HepG2 (cell line): ENCODE results near the gene GPC6. TPM values are rescaled to one million over a fixed set of nuclear protein-coding genes. Genes with fewer than 3 reads are reported as not detected.

ENCODE experiments used
- ATAC-seq: fragments of 200-7000 bp; cut with Tn5 transposase; 3 replicates; pipeline ENCODE4 v1.9.1; 2020; ENCODE audit warnings: mild to moderate bottlenecking, moderate library complexity
- BruUV-seq: library from RNA; stranded (reverse); fragments of 400-500 nt; replicated peaks from 2 replicates; lab custom pipeline; 2021; lab: Mats Ljungman, UMichigan
- CTCF ChIA-PET: fragments of 300-600 bp; formaldehyde crosslinking; extraction: SDS; loops from one replicate; lab custom pipeline; 2021; ENCODE audit warnings: low total read pairs, inconsistent platforms, low intra/inter-chr PET ratio; lab: Yijun Ruan, JAX
- POLR2A ChIA-PET: fragments of 350-600 bp; sonication (Branson Sonifier 250); formaldehyde crosslinking; loops from one replicate; lab custom pipeline; 2020; ENCODE audit warnings: antibody characterized with exemption, inconsistent platforms; lab: Yijun Ruan, JAX
- DNase-seq: peaks from one replicate; pipeline ENCODE4 v3.0.0-alpha.2; 2015; ENCODE audit warnings: low spot score
- FAIRE-seq: peaks from 3 replicates; lab custom pipeline; 2011; peaks lifted over from hg19 to GRCh38; lab: Jason Lieb, UNC
- H2AFZ ChIP-seq: one replicate; pipeline ENCODE4 v1.6.1; 2011; ENCODE audit warnings: low read length, inconsistent platforms
- H3K27ac ChIP-seq: fragments of 300-600 bp; 3 replicates; pipeline ENCODE4 v1.8.0; 2011; ENCODE audit warnings: mixed run types, mild to moderate bottlenecking, mixed read lengths, low read length, inconsistent platforms; ENCODE audit not compliant: insufficient read depth; ENCODE audit errors: extremely low read length
- H3K27me3 ChIP-seq, 2 experiments: fragments of 200-600 bp in 1 of 2; 2 replicates in 1 of 2; 3 replicates in 1 of 2; pipeline versions ENCODE4 v1.6.0 to v1.8.0; 2011; ENCODE audit warnings: low read length in 2 of 2, mild to moderate bottlenecking in 2 of 2, moderate library complexity in 2 of 2, inconsistent platforms in 1 of 2; ENCODE audit not compliant: insufficient read depth in 2 of 2, control insufficient read depth in 1 of 2
- H3K36me3 ChIP-seq, 2 experiments: fragments of 200-600 bp in 1 of 2; replicated peaks in 1 of 2; 2 replicates in 1 of 2; 3 replicates in 1 of 2; pipeline versions ENCODE4 v1.5.1 to v1.8.0; 2011; ENCODE audit warnings: low read length in 2 of 2, inconsistent platforms in 1 of 2; ENCODE audit not compliant: insufficient read depth in 2 of 2, control insufficient read depth in 1 of 2
- H3K4me1 ChIP-seq: 2 replicates; pipeline ENCODE4 v1.5.1; 2012; ENCODE audit warnings: low read length, inconsistent platforms; ENCODE audit not compliant: insufficient read depth
- H3K4me2 ChIP-seq: 2 replicates; pipeline ENCODE4 v1.6.0; 2011; ENCODE audit warnings: low read depth, low read length, inconsistent platforms
- H3K4me3 ChIP-seq, 3 experiments: fragments of 200-600 bp in 1 of 3; sonication (generic), shearing (Covaris generic) in 1 of 3; replicated peaks in 1 of 3; 2 replicates each; pipeline ENCODE4 v1.5.1; 2011 to 2016; ENCODE audit warnings: low read length in 3 of 3, inconsistent platforms in 2 of 3, low read depth in 2 of 3, mild to moderate bottlenecking in 2 of 3, control low read depth in 1 of 3, mixed read lengths in 1 of 3; ENCODE audit not compliant: insufficient read depth in 1 of 3
- H3K79me2 ChIP-seq: one replicate; pipeline ENCODE4 v1.6.1; 2011; ENCODE audit warnings: low read length, inconsistent platforms; ENCODE audit not compliant: insufficient read depth
- H3K9ac ChIP-seq: 2 replicates; pipeline ENCODE4 v1.6.0; 2011; ENCODE audit warnings: mild to moderate bottlenecking, low read depth, low read length, inconsistent platforms; ENCODE audit not compliant: insufficient read depth
- H3K9me3 ChIP-seq: 2 replicates; pipeline ENCODE4 v1.5.1; 2012; ENCODE audit warnings: mild to moderate bottlenecking, low read length
- H4K20me1 ChIP-seq: 2 replicates; pipeline ENCODE4 v1.6.0; 2011; ENCODE audit warnings: inconsistent platforms, mild to moderate bottlenecking, low read length, moderate library complexity; ENCODE audit not compliant: insufficient read depth
- DPF2 ChIP-seq: sonication (generic); formaldehyde crosslinking; IDR thresholded peaks from 2 replicates; pipeline ENCODE4 v1.4.0; 2020; ENCODE audit warnings: mild to moderate bottlenecking, low read depth, missing genetic modification reagents, borderline replicate concordance
- HMGA1 ChIP-seq: sonication (generic); formaldehyde crosslinking; conservative IDR thresholded peaks from 2 replicates; pipeline ENCODE4 v1.4.0; 2020; ENCODE audit warnings: missing genetic modification reagents
- PAF1 ChIP-seq: IDR thresholded peaks from 2 replicates; pipeline ENCODE4 v1.6.1; 2016; ENCODE audit warnings: missing genetic modification reagents, missing compliant biosample characterization
- SALL1 ChIP-seq: sonication (generic); formaldehyde crosslinking; IDR thresholded peaks from 2 replicates; pipeline ENCODE4 v1.8.0; 2022; ENCODE audit warnings: mild to moderate bottlenecking, missing genetic modification reagents
- ZNF468 ChIP-seq: sonication (generic); formaldehyde crosslinking; IDR thresholded peaks from 2 replicates; pipeline ENCODE4 v1.8.0; 2022; ENCODE audit warnings: mild to moderate bottlenecking, moderate library complexity, missing genetic modification reagents
- ZNF570 ChIP-seq: sonication (generic); formaldehyde crosslinking; IDR thresholded peaks from 2 replicates; pipeline ENCODE4 v1.4.0; 2020; ENCODE audit warnings: mild to moderate bottlenecking, missing genetic modification reagents, borderline replicate concordance
- ZNF816 ChIP-seq: sonication (generic); formaldehyde crosslinking; IDR thresholded peaks from 2 replicates; pipeline ENCODE4 v1.8.0; 2022; ENCODE audit warnings: missing genetic modification reagents, mild to moderate bottlenecking, borderline replicate concordance
- WGBS: methylation state at CpG from one replicate; pipeline ENCODE4 v1.1.6; 2017; ENCODE audit warnings: low lambda C conversion rate; 5-methylcytosine and 5-hydroxymethylcytosine counted together
- in situ Hi-C: cut with HindIII; loops from 2 replicates; pipeline ENCODE4 v1.10.0; 2017; ENCODE audit warnings: low pct_unique_long_range_greater_than_20kb; ENCODE audit not compliant: extremely low pct_ligation_motif_present
- intact Hi-C: fragments of 100-400 bp; cut with micrococcal nuclease; formaldehyde crosslinking; loops from one replicate; pipeline ENCODE4 v1.10.0; 2022; ENCODE audit not compliant: unreplicated experiment
- polyA plus RNA-seq, 8 experiments: library from polyadenylated mRNA; depleted of rRNA in 3 of 8; stranded (reverse) in 7 of 8; unstranded in 1 of 8; fragments of >200 nt; fragmentation: Illumina TruSeq in 4 of 8; extraction: Trizol in 4 of 8; gene quantifications; 2 replicates each; pipeline versions ENCODE4 v1.2.1 to v1.2.3, GENCODE V29; 2011 to 2016; ENCODE audit warnings: low read depth in 4 of 8, missing spikeins in 1 of 8, mixed read lengths in 1 of 8; ENCODE audit not compliant: insufficient read depth in 1 of 8
- total RNA-seq, 5 experiments: library from RNA; depleted of rRNA; stranded (reverse); fragments of >200 nt; fragmentation: Illumina TruSeq; extraction: Trizol; gene quantifications; 2 replicates each; pipeline ENCODE4 v1.2.3, GENCODE V29; 2016; ENCODE audit warnings: low read depth in 1 of 5
- TF ChIP-seq, protein P1 (sequence below): sonication (generic); formaldehyde crosslinking; IDR thresholded peaks from 2 replicates; pipeline ENCODE4 v1.5.1; 2020; ENCODE audit warnings: mild to moderate bottlenecking, missing genetic modification reagents, borderline replicate concordance

The GPC6 gene
- total and polyA plus RNA-seq, 2 of the 13 experiments (the other 11 are each of a cell fraction or from before 2014, with no cell fraction given) = 24.5 to 33.9 TPM

DNA sequence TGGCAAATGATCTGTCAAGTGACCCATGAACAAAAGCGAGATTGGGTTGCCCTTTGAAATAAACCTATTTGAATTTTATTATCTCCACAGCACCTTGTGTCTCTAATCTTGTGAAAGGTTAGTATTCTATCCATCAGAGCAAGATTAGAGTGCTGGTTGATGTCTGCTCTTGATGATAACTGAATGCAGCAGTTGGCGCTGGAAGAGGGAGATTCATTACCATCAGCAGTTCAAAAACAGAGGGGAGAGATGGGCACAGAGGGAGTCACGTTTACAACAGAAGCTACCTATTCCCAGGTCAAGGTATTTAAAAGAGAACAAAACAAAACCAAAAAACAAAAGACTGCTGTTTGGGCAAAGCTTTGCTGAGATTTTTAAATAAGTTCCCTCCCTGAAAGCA is 588.1 kb downstream of the GPC6 start (continued):
- TF ChIP-seq HMGA1 (CRISPR knock-in tag) (no peak), ZNF468 (CRISPR knock-in tag) (no peak), DPF2 (CRISPR knock-in tag) (no peak), ZNF570 (CRISPR knock-in tag) (no peak), ZNF816 (CRISPR knock-in tag) (no peak), PAF1 (CRISPR knock-in tag) (no peak)
- TF ChIP-seq, protein P1, sequence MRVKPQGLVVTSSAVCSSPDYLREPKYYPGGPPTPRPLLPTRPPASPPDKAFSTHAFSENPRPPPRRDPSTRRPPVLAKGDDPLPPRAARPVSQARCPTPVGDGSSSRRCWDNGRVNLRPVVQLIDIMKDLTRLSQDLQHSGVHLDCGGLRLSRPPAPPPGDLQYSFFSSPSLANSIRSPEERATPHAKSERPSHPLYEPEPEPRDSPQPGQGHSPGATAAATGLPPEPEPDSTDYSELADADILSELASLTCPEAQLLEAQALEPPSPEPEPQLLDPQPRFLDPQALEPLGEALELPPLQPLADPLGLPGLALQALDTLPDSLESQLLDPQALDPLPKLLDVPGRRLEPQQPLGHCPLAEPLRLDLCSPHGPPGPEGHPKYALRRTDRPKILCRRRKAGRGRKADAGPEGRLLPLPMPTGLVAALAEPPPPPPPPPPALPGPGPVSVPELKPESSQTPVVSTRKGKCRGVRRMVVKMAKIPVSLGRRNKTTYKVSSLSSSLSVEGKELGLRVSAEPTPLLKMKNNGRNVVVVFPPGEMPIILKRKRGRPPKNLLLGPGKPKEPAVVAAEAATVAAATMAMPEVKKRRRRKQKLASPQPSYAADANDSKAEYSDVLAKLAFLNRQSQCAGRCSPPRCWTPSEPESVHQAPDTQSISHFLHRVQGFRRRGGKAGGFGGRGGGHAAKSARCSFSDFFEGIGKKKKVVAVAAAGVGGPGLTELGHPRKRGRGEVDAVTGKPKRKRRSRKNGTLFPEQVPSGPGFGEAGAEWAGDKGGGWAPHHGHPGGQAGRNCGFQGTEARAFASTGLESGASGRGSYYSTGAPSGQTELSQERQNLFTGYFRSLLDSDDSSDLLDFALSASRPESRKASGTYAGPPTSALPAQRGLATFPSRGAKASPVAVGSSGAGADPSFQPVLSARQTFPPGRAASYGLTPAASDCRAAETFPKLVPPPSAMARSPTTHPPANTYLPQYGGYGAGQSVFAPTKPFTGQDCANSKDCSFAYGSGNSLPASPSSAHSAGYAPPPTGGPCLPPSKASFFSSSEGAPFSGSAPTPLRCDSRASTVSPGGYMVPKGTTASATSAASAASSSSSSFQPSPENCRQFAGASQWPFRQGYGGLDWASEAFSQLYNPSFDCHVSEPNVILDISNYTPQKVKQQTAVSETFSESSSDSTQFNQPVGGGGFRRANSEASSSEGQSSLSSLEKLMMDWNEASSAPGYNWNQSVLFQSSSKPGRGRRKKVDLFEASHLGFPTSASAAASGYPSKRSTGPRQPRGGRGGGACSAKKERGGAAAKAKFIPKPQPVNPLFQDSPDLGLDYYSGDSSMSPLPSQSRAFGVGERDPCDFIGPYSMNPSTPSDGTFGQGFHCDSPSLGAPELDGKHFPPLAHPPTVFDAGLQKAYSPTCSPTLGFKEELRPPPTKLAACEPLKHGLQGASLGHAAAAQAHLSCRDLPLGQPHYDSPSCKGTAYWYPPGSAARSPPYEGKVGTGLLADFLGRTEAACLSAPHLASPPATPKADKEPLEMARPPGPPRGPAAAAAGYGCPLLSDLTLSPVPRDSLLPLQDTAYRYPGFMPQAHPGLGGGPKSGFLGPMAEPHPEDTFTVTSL (CRISPR knock-in tag) = no peak

DNA sequence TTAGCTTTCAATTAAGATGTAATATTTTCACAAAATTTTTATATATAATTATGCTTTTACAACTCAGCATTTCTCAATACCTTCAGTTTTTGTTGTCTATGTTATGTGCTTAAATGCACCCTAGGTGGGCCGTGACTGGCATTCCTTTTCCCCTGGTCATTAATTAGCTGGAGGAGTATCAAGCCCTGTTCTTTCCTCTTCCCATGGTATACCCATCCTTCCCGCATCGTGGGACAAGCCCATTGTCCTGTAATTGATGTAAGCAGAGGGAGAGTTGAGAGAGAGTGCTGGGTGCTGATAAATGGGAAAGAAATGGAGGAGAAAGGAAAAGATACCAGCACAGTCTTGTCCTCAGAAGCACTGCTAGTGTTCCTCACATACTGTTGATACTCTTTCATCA is 591.7 kb downstream of the GPC6 start:
- 96% methylated on average over 3 of the region's 3 CpGs for WGBS
- Histone ChIP-seq H4K20me1 (no peaks in the 10 kb centered on the region), H3K4me3 (no peak overlapping the region)
- CTCF ChIA-PET = no interaction called here
- FAIRE-seq = no peak
- intact Hi-C loops = no loop called here
- no peak for TF ChIP-seq SALL1 (CRISPR knock-in tag)
- TF ChIP-seq, all 625 proteins: peak for 0
- H2AFZ ChIP-seq = no peak overlapping the region
- DNase-seq (no peak), ATAC-seq (no peak)
- H3K9me3 ChIP-seq = no peaks in the 10 kb centered on the region
- no peaks in the 10 kb centered on the region for H3K36me3 ChIP-seq
- no peaks in the 10 kb centered on the region for H3K27me3 ChIP-seq
- no peaks in the 10 kb centered on the region for H3K79me2 ChIP-seq
- H3K4me1 ChIP-seq = no peaks in the 10 kb centered on the region
- in situ Hi-C loops = no loop called here
- no peak overlapping the region for H3K27ac ChIP-seq
- H3K9ac ChIP-seq = no peak overlapping the region
- no TSS peak for BruUV-seq
- POLR2A ChIA-PET = no interaction called here
- no peak overlapping the region for H3K4me2 ChIP-seq
